GM12872 (cell line): Measurements from ENCODE around the gene AMDHD1.

Experiments used
- CTCF ChIP-seq: IDR thresholded peaks from 3 replicates; pipeline ENCODE4 v1.5.1; 2011; ENCODE audit warnings: low read depth, mild to moderate bottlenecking, low read length, moderate library complexity; ENCODE audit not compliant: insufficient read depth

The AMDHD1 gene

GRCh38 chr12:96014943-96015599 lies 71.9 kb downstream of the AMDHD1 start:
- TF ChIP-seq CTCF, result no peak

GRCh38 chr12:96015672-96016071 lies 72.5 kb downstream of the AMDHD1 start:
- TF ChIP-seq CTCF, result peak; percentile 9; the same call in 1 of the 3 replicates
